ENCODE measurements around the gene CHRND.

CHRND gene

DNA sequence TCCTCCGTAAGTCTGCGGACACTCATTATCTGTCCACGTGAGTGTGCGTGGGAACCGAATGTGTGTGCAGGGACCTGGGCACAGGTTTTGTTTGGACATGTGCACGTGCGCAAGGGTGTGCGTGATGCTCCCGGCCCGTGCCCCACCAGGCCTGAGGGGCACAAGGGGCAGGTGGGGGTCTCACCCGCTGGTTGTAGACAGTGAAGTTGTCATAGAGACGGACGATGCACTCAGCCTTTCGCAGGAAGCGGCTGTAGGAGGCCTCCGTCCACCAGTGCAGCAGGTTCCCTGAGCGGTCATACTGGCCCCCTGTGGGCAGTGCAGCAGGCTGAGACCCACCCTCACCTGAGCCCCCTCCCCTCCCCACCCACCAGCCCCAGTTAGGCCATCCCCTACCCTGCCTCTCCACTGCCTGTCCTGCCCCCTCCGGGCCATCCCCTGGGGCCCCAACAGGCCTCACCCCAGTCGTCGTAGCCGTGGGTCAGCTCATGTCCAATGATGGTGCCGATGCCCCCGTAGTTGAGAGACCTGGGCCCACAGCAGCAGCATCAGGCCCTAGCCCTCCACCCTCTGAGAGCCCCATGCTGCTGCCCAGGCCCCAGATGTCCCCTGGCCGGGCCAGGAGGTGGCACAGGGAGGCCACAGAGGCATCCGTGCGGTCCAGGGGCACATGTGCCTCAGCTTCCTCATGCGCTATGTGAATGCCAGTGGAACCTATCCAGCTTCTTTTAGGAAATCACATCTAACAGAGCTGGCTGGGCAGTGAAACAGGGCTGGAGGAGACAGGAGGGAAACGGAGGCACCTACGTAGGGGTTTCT, 44.4 kb upstream of the CHRND start:
- Histone ChIP-seq H3K4me3 (replicated peaks; ENCODE audit: insufficient read depth, low read length) (no peak overlapping the region), H3K27ac (replicated peaks) (no peak overlapping the region), H3K27me3 (ENCODE audit: insufficient read depth, poor library complexity, severe bottlenecking) (peaks cover 22% of the 10 kb centered on the region)
- no peak for DNase-seq (ENCODE audit: low read depth in 1 of 2, low spot score in 1 of 2)
- TF ChIP-seq SPI1 (IDR thresholded peaks at IDR 0.05; ENCODE audit: borderline replicate concordance, low read depth): no peak
- no peak for TF ChIP-seq GABPA (IDR thresholded peaks at IDR 0.05; ENCODE audit: low read depth)
- TF ChIP-seq REST (IDR thresholded peaks at IDR 0.05; ENCODE audit: insufficient replicate concordance, low read depth): no peak
- TF ChIP-seq, protein P1, sequence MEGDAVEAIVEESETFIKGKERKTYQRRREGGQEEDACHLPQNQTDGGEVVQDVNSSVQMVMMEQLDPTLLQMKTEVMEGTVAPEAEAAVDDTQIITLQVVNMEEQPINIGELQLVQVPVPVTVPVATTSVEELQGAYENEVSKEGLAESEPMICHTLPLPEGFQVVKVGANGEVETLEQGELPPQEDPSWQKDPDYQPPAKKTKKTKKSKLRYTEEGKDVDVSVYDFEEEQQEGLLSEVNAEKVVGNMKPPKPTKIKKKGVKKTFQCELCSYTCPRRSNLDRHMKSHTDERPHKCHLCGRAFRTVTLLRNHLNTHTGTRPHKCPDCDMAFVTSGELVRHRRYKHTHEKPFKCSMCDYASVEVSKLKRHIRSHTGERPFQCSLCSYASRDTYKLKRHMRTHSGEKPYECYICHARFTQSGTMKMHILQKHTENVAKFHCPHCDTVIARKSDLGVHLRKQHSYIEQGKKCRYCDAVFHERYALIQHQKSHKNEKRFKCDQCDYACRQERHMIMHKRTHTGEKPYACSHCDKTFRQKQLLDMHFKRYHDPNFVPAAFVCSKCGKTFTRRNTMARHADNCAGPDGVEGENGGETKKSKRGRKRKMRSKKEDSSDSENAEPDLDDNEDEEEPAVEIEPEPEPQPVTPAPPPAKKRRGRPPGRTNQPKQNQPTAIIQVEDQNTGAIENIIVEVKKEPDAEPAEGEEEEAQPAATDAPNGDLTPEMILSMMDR (IDR thresholded peaks at IDR 0.05; ENCODE audit: insufficient read depth, low read length): no peak
- TF ChIP-seq POLR2AphosphoS5 (IDR thresholded peaks at IDR 0.05; ENCODE audit: low read depth): no peak

DNA sequence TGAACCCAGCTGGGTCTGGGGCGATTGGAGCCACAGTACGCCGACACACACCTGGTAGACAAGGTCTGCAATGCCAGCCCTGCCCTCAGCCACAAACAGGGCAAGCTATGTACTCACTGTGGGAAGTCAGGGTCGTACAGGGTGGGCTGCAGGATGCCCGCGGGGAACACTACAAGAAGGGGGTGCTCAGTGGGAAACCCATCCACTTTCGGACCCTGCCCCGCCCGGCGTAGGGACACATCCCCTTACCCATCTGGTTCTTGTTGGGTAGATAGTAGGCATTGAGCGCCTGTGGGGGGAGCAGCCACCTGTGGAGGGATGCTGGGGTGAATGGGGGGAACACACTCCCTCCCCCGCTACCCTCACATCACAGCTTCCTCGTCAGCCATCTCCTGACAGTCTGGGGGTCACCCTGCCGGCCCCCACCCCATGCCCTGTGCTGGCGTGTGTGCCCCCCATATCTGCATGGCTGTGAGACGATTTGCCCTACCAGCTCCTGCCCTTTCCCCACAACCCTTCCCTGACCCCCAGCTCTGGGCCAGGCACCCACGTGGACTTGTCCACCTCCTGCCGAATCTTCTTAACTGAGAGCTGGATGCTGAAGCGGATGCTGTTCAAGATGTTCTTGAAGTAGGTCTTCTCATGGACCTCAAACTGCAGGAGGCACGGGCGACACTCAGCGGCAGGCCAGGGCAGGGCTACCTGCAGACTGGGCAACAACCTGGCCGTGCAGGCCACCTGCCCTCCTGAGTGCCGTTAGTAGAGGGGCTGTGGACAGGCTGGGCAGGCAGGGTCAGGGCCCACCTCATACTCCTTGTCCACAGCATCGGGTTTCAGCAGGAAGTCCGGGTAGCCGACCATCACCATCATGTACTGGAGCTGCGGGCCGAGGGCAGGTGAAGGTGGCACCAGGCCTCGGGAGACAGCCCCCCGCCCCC, 43.4 kb upstream of the CHRND start:
- H3K4me3 ChIP-seq (replicated peaks; ENCODE audit: insufficient read depth, low read length): no peak overlapping the region
- DNase-seq (ENCODE audit: low read depth in 1 of 2, low spot score in 1 of 2): no peak
- no peak for TF ChIP-seq SPI1 (IDR thresholded peaks at IDR 0.05; ENCODE audit: borderline replicate concordance, low read depth)
- TF ChIP-seq POLR2AphosphoS5 (IDR thresholded peaks at IDR 0.05; ENCODE audit: low read depth): no peak
- TF ChIP-seq, protein P1 (IDR thresholded peaks at IDR 0.05; ENCODE audit: insufficient read depth, low read length): no peak
- no peak for TF ChIP-seq REST (IDR thresholded peaks at IDR 0.05; ENCODE audit: insufficient replicate concordance, low read depth)
- no peak for TF ChIP-seq GABPA (IDR thresholded peaks at IDR 0.05; ENCODE audit: low read depth)
- peaks cover 30% of the 10 kb centered on the region for H3K27me3 ChIP-seq (ENCODE audit: insufficient read depth, poor library complexity, severe bottlenecking)
- H3K27ac ChIP-seq (replicated peaks): no peak overlapping the region

- H3K27me3 ChIP-seq (ENCODE audit: insufficient read depth, poor library complexity, severe bottlenecking): peaks cover 36% of the 10 kb centered on the region
- TF ChIP-seq GABPA (IDR thresholded peaks at IDR 0.05; ENCODE audit: low read depth) (no peak), REST (IDR thresholded peaks at IDR 0.05; ENCODE audit: insufficient replicate concordance, low read depth) (no peak)
- H3K27ac ChIP-seq (replicated peaks): no peak overlapping the region
- no peak overlapping the region for H3K4me3 ChIP-seq (replicated peaks; ENCODE audit: insufficient read depth, low read length)
- no peak for DNase-seq (ENCODE audit: low read depth in 1 of 2, low spot score in 1 of 2)
These were observed 42.5 kb upstream of the CHRND start for GRCh38 chr2:232483311-232483922.
